HCT116 (cell line): ENCODE measurements around the gene SNAPC2. TPM values are rescaled to one million over a fixed set of nuclear protein-coding genes. Genes with fewer than 3 reads are reported as not detected.

Experiments
- ATAC-seq: fragments of 200-7000 bp; cut with Tn5 transposase; 2 replicates; pipeline ENCODE4 v1.9.1; 2020; ENCODE audit warnings: mild to moderate bottlenecking, moderate library complexity
- BruUV-seq: library from RNA; stranded (reverse); fragments of 400-500 nt; replicated peaks from 2 replicates; lab custom pipeline; 2021; lab: Mats Ljungman, UMichigan
- CTCF ChIA-PET: fragments of 300-600 bp; sonication (Branson Sonifier 250); formaldehyde crosslinking; loops from one replicate; lab custom pipeline; 2021; ENCODE audit warnings: antibody characterized with exemption; lab: Charles Lee
- POLR2A ChIA-PET: fragments of 300-600, 350-600 bp; sonication (Branson Sonifier 250); formaldehyde crosslinking; loops from one replicate; lab custom pipeline; 2021; ENCODE audit warnings: antibody characterized with exemption; lab: Charles Lee
- RAD21 ChIA-PET, 2 experiments: fragments of 300-600 bp; sonication (Branson Sonifier 250); formaldehyde crosslinking; loops; one replicate each; lab custom pipeline; 2023; ENCODE audit warnings: low total read pairs in 2 of 2; ENCODE audit not compliant: uncharacterized antibody in 2 of 2, unreplicated experiment in 2 of 2, low non-redundant PET in 1 of 2; lab: Charles Lee
- DNase-seq: peaks from one replicate; pipeline ENCODE4 v3.0.0-alpha.2; 2010; ENCODE audit warnings: low read depth, low spot score
- H2AFZ ChIP-seq: fragments of 200-600 bp; shearing (Covaris generic), sonication (generic); 2 replicates; pipeline ENCODE4 v1.6.1; 2017; ENCODE audit warnings: low read depth, mixed run types, mixed read lengths, antibody characterized with exemption, low read length; ENCODE audit not compliant: poor library complexity, severe bottlenecking
- H3K27ac ChIP-seq: 2 replicates; pipeline ENCODE4 v1.5.1; 2012; ENCODE audit warnings: low read depth, low read length
- H3K27me3 ChIP-seq: fragments of 200-600 bp; sonication (generic); 2 replicates; pipeline ENCODE4 v1.6.1; 2016; ENCODE audit warnings: mixed run types, low read length, mixed read lengths; ENCODE audit not compliant: insufficient read depth
- H3K36me3 ChIP-seq, 2 experiments: fragments of 200-500 bp in 1 of 2; fragments of 200-600 bp in 1 of 2; sonication (Bioruptor generic) in 1 of 2; sonication (generic) in 1 of 2; 2 replicates each; pipeline versions ENCODE4 v1.5.1 to v1.6.1; 2014 to 2016; ENCODE audit warnings: low read length in 2 of 2, inconsistent platforms in 1 of 2, mixed read lengths in 1 of 2, mixed run types in 1 of 2; ENCODE audit not compliant: insufficient read depth in 2 of 2, control insufficient read depth in 1 of 2
- H3K4me1 ChIP-seq, 2 experiments: fragments of 200-600 bp in 1 of 2; sonication (generic) in 1 of 2; 2 replicates each; pipeline versions ENCODE4 v1.5.1 to v1.6.1; 2012 to 2017; ENCODE audit warnings: low read length in 2 of 2, inconsistent platforms in 1 of 2, mild to moderate bottlenecking in 1 of 2, mixed read lengths in 1 of 2, mixed run types in 1 of 2, moderate library complexity in 1 of 2; ENCODE audit not compliant: insufficient read depth in 2 of 2, control insufficient read depth in 1 of 2
- H3K4me2 ChIP-seq: fragments of 200-600 bp; sonication (generic); 2 replicates; pipeline ENCODE4 v1.6.1; 2017; ENCODE audit warnings: mixed run types, low read length, mixed read lengths
- H3K4me3 ChIP-seq, 2 experiments: fragments of 200-600 bp in 1 of 2; sonication (generic) in 1 of 2; replicated peaks in 1 of 2; 2 replicates each; pipeline ENCODE4 v1.5.1; 2011 to 2016; ENCODE audit warnings: low read length in 2 of 2, control low read depth in 1 of 2, low read depth in 1 of 2, mild to moderate bottlenecking in 1 of 2, mixed read lengths in 1 of 2, mixed run types in 1 of 2
- H3K79me2 ChIP-seq: fragments of 200-600 bp; sonication (generic); 2 replicates; pipeline ENCODE4 v1.6.1; 2017; ENCODE audit warnings: mild to moderate bottlenecking, mixed run types, low read length, moderate library complexity, mixed read lengths; ENCODE audit not compliant: insufficient read depth
- H3K9ac ChIP-seq: fragments of 200-600 bp; sonication (generic); 2 replicates; pipeline ENCODE4 v1.6.1; 2016; ENCODE audit warnings: low read length, mixed read lengths
- H3K9me2 ChIP-seq: fragments of 200-600 bp; sonication (generic), shearing (Covaris generic); 2 replicates; pipeline ENCODE4 v1.6.1; 2017; ENCODE audit warnings: mixed run types, mild to moderate bottlenecking, moderate library complexity; ENCODE audit not compliant: insufficient read depth
- H3K9me3 ChIP-seq, 2 experiments: fragments of 200-500 bp in 1 of 2; fragments of 200-600 bp in 1 of 2; sonication (Bioruptor generic) in 1 of 2; sonication (generic) in 1 of 2; 2 replicates each; pipeline ENCODE4 v1.6.1; 2014 to 2017; ENCODE audit warnings: low read length in 2 of 2, mixed read lengths in 2 of 2, inconsistent platforms in 1 of 2, low read depth in 1 of 2, mild to moderate bottlenecking in 1 of 2, mixed run types in 1 of 2, moderate library complexity in 1 of 2; ENCODE audit not compliant: control insufficient read depth in 1 of 2, insufficient read depth in 1 of 2
- H4K20me1 ChIP-seq: fragments of 200-600 bp; sonication (generic), shearing (Covaris generic); 2 replicates; pipeline ENCODE4 v1.6.1; 2017; ENCODE audit warnings: mixed run types, mild to moderate bottlenecking, moderate library complexity; ENCODE audit not compliant: insufficient read depth
- CTCF ChIP-seq, 3 experiments: fragments of 200-600 bp in 1 of 3; sonication (generic) in 1 of 3; IDR thresholded peaks in 2 of 3; conservative IDR thresholded peaks in 1 of 3; 2 replicates each; pipeline ENCODE4 v1.5.1; 2012 to 2017; ENCODE audit warnings: low read depth in 2 of 3, low read length in 2 of 3, antibody characterized with exemption in 1 of 3, borderline replicate concordance in 1 of 3, control low read depth in 1 of 3, mild to moderate bottlenecking in 1 of 3, mixed read lengths in 1 of 3, mixed run types in 1 of 3, moderate library complexity in 1 of 3; ENCODE audit not compliant: insufficient read depth in 1 of 3
- EGR1 ChIP-seq: IDR thresholded peaks from 2 replicates; pipeline ENCODE4 v1.6.1; 2012; ENCODE audit warnings: low read depth
- JUND ChIP-seq: IDR thresholded peaks from 2 replicates; pipeline ENCODE4 v1.6.1; 2012
- POLR2AphosphoS5 ChIP-seq: IDR thresholded peaks from 2 replicates; pipeline ENCODE4 v1.6.1; 2011; ENCODE audit warnings: mild to moderate bottlenecking, low read depth, low read length, moderate library complexity
- REST ChIP-seq: IDR thresholded peaks from 2 replicates; pipeline ENCODE4 v1.6.1; 2012; ENCODE audit warnings: low read depth
- SIN3A ChIP-seq: IDR thresholded peaks from 2 replicates; pipeline ENCODE4 v1.6.1; 2012; ENCODE audit warnings: low read depth
- SP1 ChIP-seq: IDR thresholded peaks from 2 replicates; pipeline ENCODE4 v1.6.1; 2012; ENCODE audit warnings: low read depth
- TCF7L2 ChIP-seq: IDR thresholded peaks from 2 replicates; pipeline ENCODE4 v1.7.0; 2011; ENCODE audit warnings: borderline replicate concordance, inconsistent platforms; ENCODE audit not compliant: insufficient read depth, insufficient read length; ENCODE audit errors: extremely low read depth
- YY1 ChIP-seq: IDR thresholded peaks from 2 replicates; pipeline ENCODE4 v1.6.1; 2011; ENCODE audit warnings: low read length, low read depth, moderate library complexity, mild to moderate bottlenecking; ENCODE audit not compliant: insufficient replicate concordance; ENCODE audit errors: extremely low read depth
- intact Hi-C: fragments of 100-400 bp; cut with micrococcal nuclease; formaldehyde crosslinking; loops from 2 replicates; pipeline ENCODE4 v1.10.0; 2022
- total RNA-seq: library from RNA; stranded (reverse); gene quantifications from one replicate; pipeline ENCODE4 v1.2.1, GENCODE V29; 2021; ENCODE audit not compliant: unreplicated experiment

The SNAPC2 gene
- total RNA-seq, 1 experiment from 2014 or later: 42.9 TPM

- peaks cover 30 to 68% of the 10 kb centered on the region in 2 experiments for H3K4me1 ChIP-seq
- intact Hi-C loops: loop anchor here (1.0 kb wide), 1 partner anchor 49 kb away; the partner anchor contains the start of gene SNAPC2
- POLR2A ChIA-PET: interaction anchor here (0.5 to 2.1 kb wide), 4 partner anchors 50 to 361 kb away, joined by 3 to 8 read pairs (median 3); partner anchors contain the start of genes SNAPC2 and TIMM44
- H3K27ac ChIP-seq: peak overlapping the region; percentile 69
- TF ChIP-seq SP1 (peak; percentile 34; the same call in 1 of the 2 replicates), SIN3A (no peak)
- TF ChIP-seq, all 23 proteins: peak for 1
- no peaks in the 10 kb centered on the region for H3K36me3 ChIP-seq
- H3K9me3 ChIP-seq: no peaks in the 10 kb centered on the region
- H3K79me2 ChIP-seq: no peaks in the 10 kb centered on the region
- DNase-seq (peak; percentile 95), ATAC-seq (peak; percentile 37)
- peak overlapping the region; percentile 85 for H3K4me2 ChIP-seq
- no peaks in the 10 kb centered on the region for H3K27me3 ChIP-seq
- ChIA-PET CTCF (interaction anchor here (0.9 kb wide), 1 partner anchor 47 kb away, joined by 3 read pairs; no protein-coding TSS in a partner anchor), RAD21 (no interaction called here)
- H4K20me1 ChIP-seq: no peaks in the 10 kb centered on the region
- no TSS peak for BruUV-seq
- no peak overlapping the region for H2AFZ ChIP-seq
- H3K4me3 ChIP-seq: peak overlapping the region; percentile 16 to 55
- H3K9me2 ChIP-seq: no peaks in the 10 kb centered on the region
- 0 out of 2 replicates have a peak overlapping the region, but pooled peaks have one; percentile 60 for H3K9ac ChIP-seq
Measured at GRCh38 chr19:7870571-7871436, 49.3 kb upstream of the SNAPC2 start.

GRCh38 chr19:7871437-7872305 is 48.5 kb upstream of the SNAPC2 start:
- peak overlapping the region; percentile 29 to 55 for H3K4me3 ChIP-seq
- H3K27ac ChIP-seq: peak overlapping the region; percentile 69
- H3K9me2 ChIP-seq: no peaks in the 10 kb centered on the region
- H3K27me3 ChIP-seq: no peaks in the 10 kb centered on the region
- peak overlapping the region; percentile 85 for H3K4me2 ChIP-seq
- RAD21 ChIA-PET: no interaction called here
- no TSS peak for BruUV-seq
- no peak for TF ChIP-seq YY1
- TF ChIP-seq POLR2AphosphoS5: peak; percentile 37; the same call in 1 of the 2 replicates
- TF ChIP-seq CTCF (IDR thresholded peaks at IDR 0.05 in 2 of 3, conservative IDR thresholded peaks at IDR 0.05 in 1 of 3; ENCODE audit: borderline replicate concordance in 1 of 3, insufficient read depth in 1 of 3, low read depth in 2 of 3, low read length in 2 of 3): no peak
- no peak for TF ChIP-seq REST
- no peak for TF ChIP-seq JUND
- no peak; the same call in 1 of the 2 replicates for TF ChIP-seq EGR1
- peak; percentile 76 for TF ChIP-seq SP1
- no peak for TF ChIP-seq TCF7L2
- H4K20me1 ChIP-seq: no peaks in the 10 kb centered on the region
- ATAC-seq (peak; percentile 23), DNase-seq (peak; percentile 96)
- CTCF ChIA-PET: interaction anchor here (0.9 kb wide), 1 partner anchor 46 kb away, joined by 3 read pairs; no protein-coding TSS in a partner anchor
- peak overlapping the region; percentile 67 for H2AFZ ChIP-seq
- peaks cover 30 to 68% of the 10 kb centered on the region in 2 experiments for H3K4me1 ChIP-seq
- peak overlapping the region; percentile 60 for H3K9ac ChIP-seq
- intact Hi-C loops: no loop called here
- no peaks in the 10 kb centered on the region for H3K36me3 ChIP-seq
- POLR2A ChIA-PET: interaction anchor here (2.1 kb wide), 1 partner anchor 49 kb away, joined by 8 read pairs; the partner anchor contains the start of gene SNAPC2
- H3K79me2 ChIP-seq: no peaks in the 10 kb centered on the region
- no peaks in the 10 kb centered on the region for H3K9me3 ChIP-seq
